ENCODE results near the gene PRSS35. TPM values are rescaled to one million over a fixed set of nuclear protein-coding genes. Genes with fewer than 3 reads are reported as not detected.

Gene PRSS35
- total and polyA plus RNA-seq, 2 experiments from 2014 or later, result 1.7 to 2.1 TPM

- TF ChIP-seq EZH2 (IDR thresholded peaks at IDR 0.05; ENCODE audit: low read depth, unreplicated experiment) (no peak), CTCF (conservative IDR thresholded peaks at IDR 0.05; ENCODE audit: low read depth in 2 of 2) (no peak), CREB1 (CRISPR knock-in tag; IDR thresholded peaks at IDR 0.05; ENCODE audit: low read depth) (no peak), ZNF331 (CRISPR knock-in tag; IDR thresholded peaks at IDR 0.05; ENCODE audit: low read depth) (no peak), NANOG (IDR thresholded peaks at IDR 0.05; ENCODE audit: borderline replicate concordance) (no peak), REST (IDR thresholded peaks at IDR 0.05; ENCODE audit: unreplicated experiment) (no peak), POLR2AphosphoS5 (IDR thresholded peaks at IDR 0.05; ENCODE audit: low read depth) (no peak)
Measured at GRCh38 chr6:83463886-83464285, 48.4 kb upstream of the PRSS35 start (continued).

- no peaks in the 10 kb centered on the region for H4K20me1 ChIP-seq (replicated peaks; ENCODE audit: insufficient read depth)
- H3K4me3 ChIP-seq, result no peak overlapping the region
- no peak for TF ChIP-seq POLR2AphosphoS5 (IDR thresholded peaks at IDR 0.05; ENCODE audit: low read depth)
- TF ChIP-seq REST (IDR thresholded peaks at IDR 0.05; ENCODE audit: unreplicated experiment), result no peak
- TF ChIP-seq CTCF (conservative IDR thresholded peaks at IDR 0.05; ENCODE audit: low read depth in 2 of 2), result no peak
- no peak for TF ChIP-seq CREB1 (CRISPR knock-in tag; IDR thresholded peaks at IDR 0.05; ENCODE audit: low read depth)
- TF ChIP-seq EZH2phosphoT487 (IDR thresholded peaks at IDR 0.05; ENCODE audit: unreplicated experiment), result no peak
- TF ChIP-seq ETS1 (IDR thresholded peaks at IDR 0.05), result no peak
- TF ChIP-seq JUNB (IDR thresholded peaks at IDR 0.05; ENCODE audit: unreplicated experiment), result no peak
- TF ChIP-seq STAT1 (IDR thresholded peaks at IDR 0.05; ENCODE audit: unreplicated experiment), result no peak
- TF ChIP-seq NANOG (IDR thresholded peaks at IDR 0.05; ENCODE audit: borderline replicate concordance), result no peak
- no peak for TF ChIP-seq ZNF114 (CRISPR knock-in tag; IDR thresholded peaks at IDR 0.05)
- no peak for TF ChIP-seq EZH2 (IDR thresholded peaks at IDR 0.05; ENCODE audit: low read depth, unreplicated experiment)
- no peak for DNase-seq (ENCODE audit: low spot score)
- Mint-ChIP-seq H3K36me3 (ENCODE audit: low read depth) (no peaks in the 10 kb centered on the region), H3K27ac (no peak overlapping the region), H3K4me1 (peaks cover 17% of the 10 kb centered on the region), H3K9me3 (no peaks in the 10 kb centered on the region), H3K27me3 (ENCODE audit: insufficient read depth, low read depth, poor library complexity) (peaks cover 4% of the 10 kb centered on the region), H3K4me3 (no peak overlapping the region)
- no peak overlapping the region for H2AFZ ChIP-seq
- no peaks in the 10 kb centered on the region for H3K79me2 ChIP-seq (replicated peaks; ENCODE audit: insufficient read depth)
- no peak overlapping the region for H3K4me2 ChIP-seq
- H3K9me2 ChIP-seq (ENCODE audit: insufficient read depth), result no peaks in the 10 kb centered on the region
- H3K4me1 ChIP-seq (ENCODE audit: insufficient read depth), result peaks cover 7% of the 10 kb centered on the region
- ATAC-seq, result no peak
- H3K27me3 ChIP-seq (ENCODE audit: insufficient read depth), result peaks cover 51% of the 10 kb centered on the region
- H3K27ac ChIP-seq (ENCODE audit: low read depth), result no peak overlapping the region
- H3K36me3 ChIP-seq (ENCODE audit: insufficient read depth), result no peaks in the 10 kb centered on the region
- H3F3A ChIP-seq (replicated peaks; ENCODE audit: low read depth), result no peaks in the 10 kb centered on the region
Measured at GRCh38 chr6:83464381-83465140, 47.8 kb upstream of the PRSS35 start.

All from GM23338 (cell line).